ENCODE measurements around the gene BPIFB2.
"Not testable (repeated sequence)": the region's sequence is repeated elsewhere in the genome, so short reads cannot be mapped to it uniquely, and the experiment has no call there.

The BPIFB2 gene

GRCh38 chr20:33007376-33008335 is at the start of gene BPIFB2:
Gene BPIFB2, plus strand, starts transcription at chr20:33007704. Its CDS starts 871 bp downstream, at chr20:33008575.
- no peak for DNase-seq (ENCODE audit: low read depth)

GRCh38 chr20:32958574-32958973 is 48.9 kb upstream of the BPIFB2 start:
- no peak for DNase-seq (ENCODE audit: low read depth)

GRCh38 chr20:32959351-32960221 is 47.9 kb upstream of the BPIFB2 start:
- no peak for DNase-seq (ENCODE audit: low read depth)

GRCh38 chr20:32960222-32960518 is 47.3 kb upstream of the BPIFB2 start:
- no peak for DNase-seq (ENCODE audit: low read depth)

- no peak for DNase-seq (ENCODE audit: low read depth)
These were observed 46.4 kb upstream of the BPIFB2 start for GRCh38 chr20:32960849-32961731.

- no peak for DNase-seq (ENCODE audit: low read depth)
These were observed 45.5 kb upstream of the BPIFB2 start for GRCh38 chr20:32962053-32962452.

GRCh38 chr20:32962646-32963045 is 44.9 kb upstream of the BPIFB2 start:
- not testable (repeated sequence) for DNase-seq (ENCODE audit: low read depth)

- no peak for DNase-seq (ENCODE audit: low read depth)
These were observed 44.3 kb upstream of the BPIFB2 start for GRCh38 chr20:32963176-32963575.

- DNase-seq (ENCODE audit: low read depth): no peak
These were observed 42.9 kb upstream of the BPIFB2 start for GRCh38 chr20:32964575-32964974.

GRCh38 chr20:32965115-32965514 is 42.4 kb upstream of the BPIFB2 start:
- no peak for DNase-seq (ENCODE audit: low read depth)

- DNase-seq (ENCODE audit: low read depth): no peak
These were observed 41.7 kb upstream of the BPIFB2 start for GRCh38 chr20:32965581-32966373.

GRCh38 chr20:32966382-32966781 is 41.1 kb upstream of the BPIFB2 start:
- no peak for DNase-seq (ENCODE audit: low read depth)

- DNase-seq (ENCODE audit: low read depth): no peak
These were observed 40.4 kb upstream of the BPIFB2 start for GRCh38 chr20:32966881-32967781.

- DNase-seq (ENCODE audit: low read depth): no peak
These were observed 39.5 kb upstream of the BPIFB2 start for GRCh38 chr20:32967961-32968457.

GRCh38 chr20:32968478-32969241 is 38.8 kb upstream of the BPIFB2 start:
- no peak for DNase-seq (ENCODE audit: low read depth)

- DNase-seq (ENCODE audit: low read depth): no peak
These were observed 38.0 kb upstream of the BPIFB2 start for GRCh38 chr20:32969356-32970114.

GRCh38 chr20:32970115-32970972 is 37.2 kb upstream of the BPIFB2 start:
- no peak for DNase-seq (ENCODE audit: low read depth)

GRCh38 chr20:32970973-32971300 is 36.6 kb upstream of the BPIFB2 start:
- no peak for DNase-seq (ENCODE audit: low read depth)
